Glomerular visceral epithelial cell (primary cell): ENCODE results near the gene JCAD.
"Not testable (repeated sequence)": the region's sequence is repeated elsewhere in the genome, so short reads cannot be mapped to it uniquely, and the experiment has no call there.

Experiments used
- DNase-seq: peaks from one replicate; pipeline ENCODE4 v3.0.0-alpha.2; 2016; ENCODE audit errors: extremely low spot score

Gene JCAD

DNA sequence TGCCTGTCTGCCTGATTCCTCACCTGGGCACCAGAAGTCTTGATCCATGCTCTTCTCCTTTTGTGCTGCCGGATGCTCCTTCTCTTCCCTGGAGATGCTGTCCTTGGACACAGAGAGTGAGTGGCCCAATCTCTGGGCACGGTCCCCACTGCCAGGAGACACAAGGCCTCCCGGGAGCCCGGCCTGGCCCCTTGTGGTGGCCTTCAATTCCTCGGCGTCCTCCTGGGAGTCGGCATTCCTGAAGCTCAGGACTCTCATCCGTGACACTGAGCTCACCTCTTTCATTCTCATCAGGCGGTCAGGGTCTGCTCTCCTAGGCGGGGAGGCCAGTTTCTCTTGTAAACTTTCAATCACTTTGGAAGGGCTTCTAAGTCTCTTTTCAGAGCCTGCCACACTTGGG lies 33.3 kb downstream of the JCAD start:
- no peak for DNase-seq

GRCh38 chr10:30025428-30025827 lies 34.0 kb downstream of the JCAD start:
- DNase-seq, result not testable (repeated sequence)

GRCh38 chr10:30022590-30022989 lies 36.8 kb downstream of the JCAD start:
- DNase-seq, result no peak

GRCh38 chr10:30019468-30019867 lies 39.9 kb downstream of the JCAD start:
- DNase-seq, result no peak

DNA sequence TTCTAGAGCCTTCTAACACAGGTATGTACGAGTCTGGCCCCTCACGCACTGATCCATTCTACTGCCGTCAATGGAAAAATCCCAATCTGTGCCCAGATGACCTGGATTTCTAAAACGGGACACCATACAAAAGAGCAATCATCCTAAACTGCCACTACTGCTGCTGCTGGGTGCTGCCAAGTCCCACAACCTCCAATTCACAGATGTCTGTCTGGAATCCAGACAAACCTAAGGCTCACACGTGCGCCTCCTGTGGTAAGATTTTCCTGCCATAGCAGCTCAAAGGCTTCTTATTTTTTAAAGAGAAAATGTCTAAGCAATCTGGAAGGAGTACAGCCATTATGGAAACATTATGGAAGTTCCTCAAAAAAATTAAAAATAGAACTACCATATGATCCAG lies 40.9 kb downstream of the JCAD start:
- no peak for DNase-seq

DNA sequence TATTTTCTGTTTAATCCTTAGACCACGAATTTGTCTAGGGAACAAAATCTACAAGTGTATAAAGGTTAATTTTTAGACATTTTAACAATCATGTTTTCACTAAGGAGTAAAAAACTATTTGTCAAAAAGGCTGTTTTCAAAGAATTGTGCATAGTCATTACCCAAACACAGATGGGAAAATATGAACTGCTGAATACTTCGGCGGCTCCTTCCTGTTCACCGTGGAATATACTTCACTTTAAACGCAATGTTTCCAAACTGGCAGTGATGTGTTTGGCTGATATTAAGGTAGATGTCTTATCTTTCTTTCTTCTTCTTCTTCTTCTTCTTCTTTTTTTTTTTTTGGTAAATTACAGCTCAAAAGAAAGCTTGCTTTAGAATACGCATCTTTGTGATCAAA lies 41.4 kb downstream of the JCAD start:
- no peak for DNase-seq

GRCh38 chr10:30017556-30017955 lies 41.8 kb downstream of the JCAD start:
- no peak for DNase-seq

DNA sequence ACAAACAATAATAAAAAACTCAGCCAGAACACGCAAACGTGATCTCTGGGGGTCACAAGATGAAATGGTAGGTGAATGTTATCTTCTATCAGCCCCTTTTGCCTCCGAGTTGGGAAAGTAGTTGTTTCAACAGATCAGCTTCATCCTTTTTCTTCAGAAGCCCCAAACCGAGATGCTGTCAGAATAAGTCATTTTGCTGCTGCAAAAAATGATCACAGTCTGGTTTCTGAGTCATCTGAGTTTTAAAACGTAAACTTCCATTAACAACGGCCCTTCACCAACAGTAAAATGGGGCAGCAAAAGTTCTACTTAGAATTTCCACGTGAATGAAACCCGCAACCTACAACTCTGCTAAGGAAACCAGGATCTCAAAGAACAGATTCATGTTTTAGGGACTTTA lies 44.9 kb downstream of the JCAD start:
- DNase-seq, result no peak

DNA sequence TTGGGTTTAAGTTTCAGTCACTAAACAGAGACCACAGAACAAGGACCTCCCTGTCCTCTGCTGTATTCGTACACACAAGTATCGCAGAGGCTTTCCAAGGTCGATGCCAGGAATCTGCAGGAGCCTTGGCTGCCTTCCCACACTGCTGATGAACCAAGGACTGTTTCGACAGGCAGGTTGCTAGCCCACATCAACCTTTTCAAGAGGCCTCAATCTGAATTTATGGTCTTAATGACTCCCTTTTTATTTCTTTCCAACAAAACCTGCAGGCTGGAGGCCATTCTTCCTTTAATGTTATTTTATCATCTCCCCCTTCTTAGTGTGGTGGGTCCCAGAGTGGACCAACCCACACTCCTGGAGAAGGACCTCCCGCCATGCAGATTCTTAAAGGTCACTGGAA lies 45.6 kb downstream of the JCAD start:
- DNase-seq, result no peak

GRCh38 chr10:30011956-30012647 lies 47.3 kb downstream of the JCAD start:
- DNase-seq, result no peak

GRCh38 chr10:30011396-30011795 lies 48.0 kb downstream of the JCAD start:
- DNase-seq, result no peak

- no peak for DNase-seq
Observed at GRCh38 chr10:30007406-30007805, 52.0 kb downstream of the JCAD start.

DNA sequence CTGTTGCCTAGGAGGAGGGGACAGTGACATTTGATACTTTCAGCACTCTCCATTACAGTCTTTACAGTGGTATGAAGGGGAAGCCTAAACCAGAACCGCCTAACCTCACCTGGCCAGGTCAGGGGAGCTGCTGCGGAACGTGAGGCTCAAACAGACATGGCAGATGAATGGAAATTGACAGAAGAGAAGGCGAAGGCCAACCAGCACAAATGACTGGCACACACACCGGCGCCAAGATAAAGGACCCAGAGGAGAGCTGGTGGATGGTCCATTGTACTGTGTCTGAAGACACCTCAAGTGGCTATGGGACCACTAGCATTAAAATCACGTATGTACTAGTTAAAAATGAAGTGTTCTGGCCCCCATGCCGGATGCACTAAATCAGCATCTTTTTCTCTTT lies 53.0 kb downstream of the JCAD start:
- no peak for DNase-seq

DNA sequence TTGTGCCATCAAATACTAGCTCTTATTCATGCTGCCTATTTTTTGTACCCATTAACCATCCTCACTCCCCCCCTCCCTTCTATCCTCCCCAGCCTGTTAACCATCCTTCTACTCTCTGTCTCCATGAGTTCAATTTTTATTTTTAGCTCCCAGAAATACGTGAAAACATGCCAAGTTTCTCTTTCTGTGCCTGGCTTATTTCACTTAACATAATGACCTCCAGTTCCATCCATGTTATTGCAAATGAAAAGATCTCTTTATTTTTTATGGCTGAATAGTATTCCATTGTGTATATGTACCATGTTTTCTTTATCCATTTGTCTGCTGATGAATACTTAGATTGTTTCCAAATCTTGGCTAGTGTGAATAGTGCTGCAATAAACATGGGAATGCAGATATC lies 54.3 kb downstream of the JCAD start:
- not testable (repeated sequence) for DNase-seq

DNA sequence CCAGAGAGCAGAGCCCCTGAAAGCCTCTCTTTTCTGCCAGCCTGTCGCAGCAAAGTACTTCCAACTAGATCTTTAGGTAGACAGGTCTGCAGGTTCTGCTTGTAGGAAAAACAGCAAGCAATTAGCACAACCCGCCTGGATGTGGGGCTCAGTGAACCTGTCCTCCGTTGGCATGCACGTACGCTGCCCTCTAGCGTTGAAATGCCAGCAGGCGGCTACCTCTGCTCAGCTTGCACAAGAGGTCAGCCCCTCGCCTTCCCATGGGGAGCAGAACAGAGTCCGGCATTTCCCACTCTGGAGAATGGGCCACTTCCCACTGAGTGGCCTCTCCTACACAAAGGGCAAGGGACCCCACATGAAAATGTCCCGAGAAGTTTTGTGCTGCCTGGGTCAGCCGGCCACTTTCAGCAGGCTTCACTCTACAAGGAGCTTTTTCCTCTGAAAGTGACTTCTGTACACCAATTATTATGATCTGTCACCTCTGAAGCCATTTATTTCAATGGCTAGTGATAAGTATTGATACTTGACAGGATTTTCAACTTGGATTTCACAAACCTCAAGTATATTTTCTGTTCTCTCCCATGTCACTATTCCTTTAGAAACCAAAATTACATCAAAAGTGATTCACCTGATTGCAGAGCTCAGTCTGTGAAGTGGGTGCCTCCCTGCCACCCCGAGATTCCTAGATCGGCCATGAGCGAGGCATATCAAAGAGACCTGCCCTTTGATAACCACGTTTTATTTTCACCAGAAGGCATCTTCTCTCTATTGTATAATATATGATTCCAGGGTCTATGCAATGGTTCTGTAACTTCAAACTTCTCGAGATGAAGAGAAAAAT lies 56.7 kb downstream of the JCAD start:
- DNase-seq, result peak; percentile 83

DNA sequence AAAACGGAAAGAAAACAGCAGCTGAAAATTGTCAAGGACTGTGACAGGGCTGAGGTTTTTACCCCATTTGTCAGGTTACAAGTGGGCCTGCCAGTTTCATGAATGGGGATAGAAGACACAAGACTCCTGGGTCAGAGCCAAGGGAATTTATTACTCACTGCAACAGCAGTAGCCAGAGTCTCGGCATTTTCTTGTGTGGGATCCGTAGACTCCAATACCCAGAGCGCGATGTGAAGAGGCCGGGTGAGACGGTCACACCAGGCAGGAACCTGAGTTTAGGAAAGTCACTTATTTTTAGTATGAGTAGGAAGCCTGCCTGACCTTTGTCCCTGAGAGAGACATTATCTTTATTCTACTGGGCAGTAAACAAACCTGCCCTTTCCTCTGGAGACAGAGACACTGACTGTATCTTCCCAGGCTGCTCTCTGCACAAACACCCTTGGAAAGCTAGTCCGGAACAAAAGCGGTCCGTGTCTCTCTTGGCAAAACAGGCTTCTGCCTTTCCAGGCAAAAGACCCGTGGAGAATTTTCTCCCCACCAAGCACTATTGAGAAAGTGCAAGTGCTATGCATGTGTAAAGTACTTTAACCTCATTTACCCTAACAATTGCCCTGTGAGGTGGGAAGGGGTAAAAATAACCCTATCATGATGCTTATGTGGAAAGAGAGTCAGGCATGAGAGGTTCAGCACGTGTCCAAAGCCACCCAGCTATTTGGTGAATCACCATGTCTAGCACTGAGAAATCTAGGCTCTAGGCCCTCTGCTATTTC lies 58.4 kb downstream of the JCAD start:
- peak; percentile 72 for DNase-seq

GRCh38 chr10:29998142-29998808 lies 61.1 kb downstream of the JCAD start:
- DNase-seq, result peak; percentile 78

- DNase-seq, result no peak
Observed at GRCh38 chr10:29994811-29995210, 64.6 kb downstream of the JCAD start.

DNA sequence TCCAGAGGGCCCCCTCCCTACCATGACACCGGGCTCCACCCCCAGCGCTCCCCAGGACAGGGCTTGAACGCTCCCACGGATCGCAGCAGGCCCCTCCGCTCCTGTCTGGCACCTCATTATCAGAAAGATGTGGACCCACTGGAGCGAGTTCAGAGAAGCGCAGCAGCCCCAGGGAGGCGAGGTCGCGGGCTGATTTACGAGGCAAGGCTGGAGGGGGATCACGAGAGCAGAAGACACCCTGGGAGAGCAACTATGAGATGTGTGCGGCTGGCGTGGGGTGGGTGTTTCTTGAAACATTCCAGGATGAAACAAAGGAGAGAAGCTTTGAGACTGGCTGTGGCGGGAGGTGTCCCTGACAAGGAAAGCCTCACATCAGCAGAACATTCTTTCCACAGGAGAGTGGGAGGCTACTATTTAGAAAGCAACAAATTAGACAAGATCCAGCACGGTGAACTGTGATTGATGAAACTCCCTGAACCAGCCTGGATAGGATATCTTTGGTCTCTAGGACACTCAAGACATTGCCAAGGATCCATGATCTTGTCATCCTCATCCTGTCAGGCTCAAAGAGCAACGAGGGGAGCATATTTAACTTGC lies 66.0 kb downstream of the JCAD start:
- no peak for DNase-seq

GRCh38 chr10:29992914-29993313 lies 66.5 kb downstream of the JCAD start:
- no peak for DNase-seq

- DNase-seq, result no peak
Observed at GRCh38 chr10:29991382-29991781, 68.0 kb downstream of the JCAD start.

DNA sequence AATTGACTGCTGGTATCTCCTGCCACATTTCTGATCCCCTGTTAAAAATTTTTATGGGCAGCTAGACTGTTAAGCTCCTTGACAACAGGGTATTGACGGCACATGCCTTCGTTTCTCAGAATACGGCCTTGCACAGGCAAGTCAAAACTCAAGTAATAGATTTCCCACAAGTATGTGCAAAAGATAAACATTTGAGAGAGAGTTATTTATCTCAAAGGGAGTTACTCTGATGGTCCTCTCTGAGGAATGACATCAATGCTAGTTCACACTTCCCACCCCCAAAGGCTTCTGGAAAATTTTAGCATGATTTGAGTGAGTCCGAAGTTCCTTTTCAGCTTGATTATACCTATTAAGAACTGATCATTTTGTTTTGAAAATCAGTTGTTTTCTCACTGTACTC lies 71.9 kb downstream of the JCAD start:
- DNase-seq, result no peak
